MG63 (cell line): ENCODE measurements around the gene LRP2. TPM values are rescaled to one million over a fixed set of nuclear protein-coding genes. Genes with fewer than 3 reads are reported as not detected.
"Not testable (repeated sequence)": the region's sequence is repeated elsewhere in the genome, so short reads cannot be mapped to it uniquely, and the experiment has no call there.

Experiments used
- DNase-seq: peaks from one replicate; pipeline ENCODE4 v3.0.0-alpha.2; 2020
- H3K27me3 ChIP-seq: fragments of 250-450 bp; sonication (Bioruptor Pico); 2 replicates; pipeline ENCODE4 v1.5.1; 2020; ENCODE audit warnings: mild to moderate bottlenecking, moderate library complexity
- H3K36me3 ChIP-seq: fragments of 250-450 bp; sonication (Bioruptor Pico); 2 replicates; pipeline ENCODE4 v1.5.1; 2020; ENCODE audit warnings: mild to moderate bottlenecking, moderate library complexity
- H3K4me3 ChIP-seq: fragments of 250-450 bp; sonication (Bioruptor Pico); 2 replicates; pipeline ENCODE4 v1.5.1; 2020; ENCODE audit warnings: mild to moderate bottlenecking, moderate library complexity
- H3K9me3 ChIP-seq: fragments of 250-450 bp; sonication (Bioruptor Pico); 2 replicates; pipeline ENCODE4 v1.5.1; 2020; ENCODE audit warnings: mild to moderate bottlenecking, moderate library complexity
- total RNA-seq: library from RNA; depleted of rRNA; stranded (reverse); fragments of >200 nt; shearing (Covaris generic); gene quantifications from 2 replicates; pipeline ENCODE4 v1.2.3, GENCODE V29; 2014; ENCODE audit warnings: low replicate concordance

Gene LRP2
- total RNA-seq, 1 experiment from 2014 or later = not detected

GRCh38 chr2:169286624-169287231 is 75.6 kb downstream of the LRP2 start:
- no peak for DNase-seq
- no peaks in the 10 kb centered on the region for H3K36me3 ChIP-seq
- H3K27me3 ChIP-seq = no peaks in the 10 kb centered on the region; the same call in 1 of the 2 replicates
- no peaks in the 10 kb centered on the region for H3K9me3 ChIP-seq
- no peak overlapping the region for H3K4me3 ChIP-seq

- DNase-seq = no peak
- H3K36me3 ChIP-seq = no peaks in the 10 kb centered on the region
- no peaks in the 10 kb centered on the region for H3K9me3 ChIP-seq
- H3K27me3 ChIP-seq = no peaks in the 10 kb centered on the region; the same call in 1 of the 2 replicates
- H3K4me3 ChIP-seq = no peak overlapping the region
Measured at GRCh38 chr2:169285531-169286235, 76.7 kb downstream of the LRP2 start.

GRCh38 chr2:169280502-169280901 is 81.8 kb downstream of the LRP2 start:
- H3K4me3 ChIP-seq = no peak overlapping the region
- no peak for DNase-seq
- no peaks in the 10 kb centered on the region for H3K36me3 ChIP-seq
- no peaks in the 10 kb centered on the region for H3K9me3 ChIP-seq
- no peaks in the 10 kb centered on the region; the same call in none of the 2 replicates for H3K27me3 ChIP-seq

GRCh38 chr2:169275696-169276444 is 86.5 kb downstream of the LRP2 start:
- H3K4me3 ChIP-seq = no peak overlapping the region
- no peaks in the 10 kb centered on the region; the same call in none of the 2 replicates for H3K27me3 ChIP-seq
- no peaks in the 10 kb centered on the region for H3K9me3 ChIP-seq
- DNase-seq = no peak
- H3K36me3 ChIP-seq = no peaks in the 10 kb centered on the region

- DNase-seq = no peak
- H3K4me3 ChIP-seq = no peak overlapping the region
- H3K9me3 ChIP-seq = no peaks in the 10 kb centered on the region
- H3K27me3 ChIP-seq = no peaks in the 10 kb centered on the region; the same call in 1 of the 2 replicates
- no peaks in the 10 kb centered on the region for H3K36me3 ChIP-seq
Measured at GRCh38 chr2:169272010-169272409, 90.3 kb downstream of the LRP2 start.

- H3K27me3 ChIP-seq, H3K9me3 ChIP-seq, H3K36me3 ChIP-seq, DNase-seq, H3K4me3 ChIP-seq: not testable (repeated sequence)
Measured at GRCh38 chr2:169270574-169270973, 91.8 kb downstream of the LRP2 start.

GRCh38 chr2:169265591-169265990 is 96.7 kb downstream of the LRP2 start:
- no peaks in the 10 kb centered on the region for H3K36me3 ChIP-seq
- no peaks in the 10 kb centered on the region for H3K27me3 ChIP-seq
- H3K4me3 ChIP-seq = no peak overlapping the region
- no peak for DNase-seq
- no peaks in the 10 kb centered on the region for H3K9me3 ChIP-seq

GRCh38 chr2:169260846-169261642 is 101.3 kb downstream of the LRP2 start:
- no peaks in the 10 kb centered on the region; the same call in 1 of the 2 replicates for H3K27me3 ChIP-seq

GRCh38 chr2:169260246-169260645 is 102.1 kb downstream of the LRP2 start:
- H3K9me3 ChIP-seq = no peaks in the 10 kb centered on the region
- DNase-seq = no peak

More at GRCh38 chr2:169260846-169261642, 101.3 kb downstream of the LRP2 start:
- DNase-seq = no peak
- H3K4me3 ChIP-seq = no peak overlapping the region
- no peaks in the 10 kb centered on the region for H3K36me3 ChIP-seq
- H3K9me3 ChIP-seq = no peaks in the 10 kb centered on the region

GRCh38 chr2:169259402-169259801 is 102.9 kb downstream of the LRP2 start:
- H3K27me3 ChIP-seq = no peaks in the 10 kb centered on the region; the same call in 1 of the 2 replicates
- no peaks in the 10 kb centered on the region for H3K36me3 ChIP-seq
- no peak for DNase-seq
- no peak overlapping the region for H3K4me3 ChIP-seq
- no peaks in the 10 kb centered on the region for H3K9me3 ChIP-seq

More at GRCh38 chr2:169260246-169260645, 102.1 kb downstream of the LRP2 start:
- no peak overlapping the region for H3K4me3 ChIP-seq
- no peaks in the 10 kb centered on the region; the same call in 1 of the 2 replicates for H3K27me3 ChIP-seq
- H3K36me3 ChIP-seq = no peaks in the 10 kb centered on the region

GRCh38 chr2:169258045-169258601 is 104.2 kb downstream of the LRP2 start:
- no peaks in the 10 kb centered on the region for H3K9me3 ChIP-seq
- no peaks in the 10 kb centered on the region for H3K36me3 ChIP-seq
- DNase-seq = no peak

GRCh38 chr2:169254774-169255173 is 107.6 kb downstream of the LRP2 start:
- no peak for DNase-seq
- Histone ChIP-seq H3K9me3 (no peaks in the 10 kb centered on the region), H3K4me3 (no peak overlapping the region), H3K27me3 (no peaks in the 10 kb centered on the region; the same call in 1 of the 2 replicates), H3K36me3 (no peaks in the 10 kb centered on the region)

More at GRCh38 chr2:169258045-169258601, 104.2 kb downstream of the LRP2 start:
- Histone ChIP-seq H3K4me3 (no peak overlapping the region), H3K27me3 (no peaks in the 10 kb centered on the region; the same call in 1 of the 2 replicates)

GRCh38 chr2:169247211-169247610 is 115.1 kb downstream of the LRP2 start:
- DNase-seq = no peak
- Histone ChIP-seq H3K36me3 (no peaks in the 10 kb centered on the region), H3K9me3 (no peaks in the 10 kb centered on the region), H3K4me3 (no peak overlapping the region), H3K27me3 (0 out of 2 replicates have a peak, but pooled peaks cover 4% of the 10 kb centered on the region)

GRCh38 chr2:169240405-169240804 is 121.9 kb downstream of the LRP2 start:
- DNase-seq = no peak
- Histone ChIP-seq H3K4me3 (no peak overlapping the region), H3K36me3 (no peaks in the 10 kb centered on the region), H3K27me3 (peaks cover 7% of the 10 kb centered on the region), H3K9me3 (no peaks in the 10 kb centered on the region)

GRCh38 chr2:169237939-169238338 is 124.4 kb downstream of the LRP2 start:
- Histone ChIP-seq H3K4me3 (no peak overlapping the region), H3K27me3 (peaks cover 3% of the 10 kb centered on the region), H3K9me3 (no peaks in the 10 kb centered on the region), H3K36me3 (no peaks in the 10 kb centered on the region)
- no peak for DNase-seq

GRCh38 chr2:169237286-169237685 is 125.0 kb downstream of the LRP2 start:
- no peaks in the 10 kb centered on the region for H3K9me3 ChIP-seq
- no peak for DNase-seq
- peaks cover 3% of the 10 kb centered on the region for H3K27me3 ChIP-seq
- H3K36me3 ChIP-seq = no peaks in the 10 kb centered on the region
- no peak overlapping the region for H3K4me3 ChIP-seq
